Caco-2 (cell line): ENCODE results near the gene GALNT11. TPM values are rescaled to one million over a fixed set of nuclear protein-coding genes. Genes with fewer than 3 reads are reported as not detected.

Experiments used
- BruUV-seq: library from RNA; stranded (reverse); fragments of 400-500 nt; replicated peaks from 2 replicates; lab custom pipeline; 2021; lab: Mats Ljungman, UMichigan
- CTCF ChIA-PET: fragments of 300-600 bp; sonication (Branson Sonifier 250); formaldehyde crosslinking; loops from one replicate; lab custom pipeline; 2022; ENCODE audit warnings: antibody characterized with exemption; lab: Charles Lee
- POLR2A ChIA-PET: fragments of 300-600 bp; sonication (Branson Sonifier 250); formaldehyde crosslinking; loops from one replicate; lab custom pipeline; 2022; ENCODE audit warnings: antibody characterized with exemption; lab: Charles Lee
- DNase-seq, 2 experiments: peaks; one replicate each; pipeline versions ENCODE4 v3.0.0 to v3.0.0-alpha.2; 2020 to 2022
- H3K27me3 ChIP-seq: replicated peaks from 2 replicates; pipeline ENCODE4 v1.6.0; 2011; ENCODE audit warnings: low read length; ENCODE audit not compliant: control insufficient read depth, insufficient read depth
- H3K36me3 ChIP-seq: 2 replicates; pipeline ENCODE4 v1.5.1; 2011; ENCODE audit warnings: low read length; ENCODE audit not compliant: control insufficient read depth, insufficient read depth
- H3K4me1 ChIP-seq: fragments of 250-450 bp; sonication (Bioruptor Pico); 2 replicates; pipeline ENCODE4 v1.5.1; 2020; ENCODE audit warnings: mild to moderate bottlenecking
- H3K4me3 ChIP-seq: 2 replicates; pipeline ENCODE4 v1.5.1; 2011; ENCODE audit warnings: low read depth, mild to moderate bottlenecking, control low read depth, low read length
- H3K9me3 ChIP-seq: fragments of 250-450 bp; sonication (Bioruptor Pico); 2 replicates; pipeline ENCODE4 v1.5.1; 2020; ENCODE audit warnings: mild to moderate bottlenecking, moderate library complexity
- H3K27ac Mint-ChIP-seq: one replicate; pipeline ENCODE4 v1.8.0; 2022; ENCODE audit warnings: mixed read lengths; ENCODE audit not compliant: unreplicated experiment
- H3K27me3 Mint-ChIP-seq: one replicate; pipeline ENCODE4 v1.8.0; 2022; ENCODE audit warnings: mixed read lengths; ENCODE audit not compliant: insufficient read depth, unreplicated experiment
- H3K36me3 Mint-ChIP-seq: one replicate; pipeline ENCODE4 v1.8.0; 2022; ENCODE audit warnings: mild to moderate bottlenecking, mixed read lengths; ENCODE audit not compliant: insufficient read depth, unreplicated experiment
- H3K4me1 Mint-ChIP-seq: one replicate; pipeline ENCODE4 v1.8.0; 2022; ENCODE audit warnings: low read depth, mixed read lengths; ENCODE audit not compliant: unreplicated experiment
- H3K4me3 Mint-ChIP-seq: one replicate; pipeline ENCODE4 v1.8.0; 2022; ENCODE audit warnings: mild to moderate bottlenecking, moderate library complexity, mixed read lengths; ENCODE audit not compliant: unreplicated experiment
- H3K9me3 Mint-ChIP-seq: one replicate; pipeline ENCODE4 v1.8.0; 2022; ENCODE audit warnings: mixed read lengths; ENCODE audit not compliant: unreplicated experiment
- CTCF ChIP-seq, 2 experiments: fragments of 200-600 bp in 1 of 2; IDR thresholded peaks; 1 replicate in 1 of 2; 2 replicates in 1 of 2; pipeline versions ENCODE4 v1.5.1 to v1.8.0; 2011 to 2022; ENCODE audit warnings: antibody characterized with exemption in 1 of 2, control low read depth in 1 of 2, inconsistent platforms in 1 of 2, low read depth in 1 of 2, low read length in 1 of 2, mild to moderate bottlenecking in 1 of 2, moderate library complexity in 1 of 2; ENCODE audit not compliant: insufficient read depth in 1 of 2, severe bottlenecking in 1 of 2, unreplicated experiment in 1 of 2
- intact Hi-C: fragments of 100-400 bp; cut with micrococcal nuclease; formaldehyde crosslinking; loops from one replicate; pipeline ENCODE4 v1.10.0; 2022; ENCODE audit not compliant: unreplicated experiment
- total RNA-seq: library from RNA; stranded (reverse); gene quantifications from 2 replicates; pipeline ENCODE4 v1.2.3, GENCODE V29; 2022

GALNT11 gene
- total RNA-seq, 1 experiment from 2014 or later, result 34.9 TPM

DNA sequence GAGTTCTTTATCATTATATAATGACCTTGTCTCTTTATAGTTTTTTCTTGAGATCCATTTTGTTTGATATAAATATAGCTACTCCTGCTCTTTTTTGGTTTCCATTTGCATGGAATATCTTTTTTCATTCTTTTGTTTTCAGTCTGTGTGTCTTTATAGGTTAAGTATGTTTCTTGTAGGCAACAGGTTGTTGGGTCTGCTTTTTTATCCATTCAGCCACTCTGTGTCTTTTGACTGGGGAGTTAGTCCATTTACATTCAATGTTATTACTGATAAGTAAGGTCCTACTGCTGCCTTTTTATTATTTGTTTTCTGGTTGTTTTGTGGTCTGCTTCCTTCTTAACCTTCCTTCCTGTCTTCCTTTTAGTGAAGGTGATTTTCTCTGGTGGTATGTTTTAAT, 21.1 kb downstream of the GALNT11 start:
- DNase-seq, result no peak
- H3K27me3 ChIP-seq, result no peaks in the 10 kb centered on the region
- H3K27me3 Mint-ChIP-seq, result no peaks in the 10 kb centered on the region
- ChIA-PET CTCF (no interaction called here), POLR2A (no interaction called here)
- no peaks in the 10 kb centered on the region; the same call in 1 of the 2 replicates for H3K36me3 ChIP-seq
- no peaks in the 10 kb centered on the region for H3K4me1 ChIP-seq
- BruUV-seq, result no TSS peak
- H3K4me3 Mint-ChIP-seq, result no peak overlapping the region
- H3K27ac Mint-ChIP-seq, result no peak overlapping the region
- H3K9me3 ChIP-seq, result peaks cover 7% of the 10 kb centered on the region; the same call in 1 of the 2 replicates
- H3K36me3 Mint-ChIP-seq, result no peaks in the 10 kb centered on the region
- intact Hi-C loops, result no loop called here
- no peak for TF ChIP-seq CTCF (IDR thresholded peaks at IDR 0.05; ENCODE audit: insufficient read depth in 1 of 2, low read depth in 1 of 2, low read length in 1 of 2, severe bottlenecking in 1 of 2, unreplicated experiment in 1 of 2)
- H3K9me3 Mint-ChIP-seq, result peaks cover 35% of the 10 kb centered on the region
- H3K4me3 ChIP-seq, result no peak overlapping the region
- H3K4me1 Mint-ChIP-seq, result no peaks in the 10 kb centered on the region

DNA sequence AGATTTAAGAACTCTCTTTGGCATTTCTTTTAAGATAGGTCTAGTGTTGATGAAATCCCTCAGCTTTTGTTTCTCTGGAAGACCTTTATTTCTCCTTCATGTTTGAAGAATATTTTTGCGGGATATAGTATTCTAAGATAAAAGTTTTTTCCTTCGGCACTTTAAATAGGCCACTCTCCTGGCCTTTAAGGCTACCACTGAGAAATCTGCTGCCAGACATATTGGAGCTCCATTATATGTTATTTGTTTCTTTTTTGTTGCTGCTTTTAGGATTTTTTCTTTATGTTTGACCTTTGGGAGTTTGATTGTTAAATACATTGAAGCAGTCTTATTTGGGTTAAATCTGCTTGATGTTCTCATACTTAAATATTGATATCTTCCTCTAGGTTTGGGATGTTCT, 22.6 kb downstream of the GALNT11 start:
- Histone ChIP-seq H3K4me3 (no peak overlapping the region), H3K9me3 (peaks cover 7% of the 10 kb centered on the region; the same call in 1 of the 2 replicates), H3K36me3 (no peaks in the 10 kb centered on the region; the same call in 1 of the 2 replicates), H3K27me3 (no peaks in the 10 kb centered on the region), H3K4me1 (peaks cover 6% of the 10 kb centered on the region)
- Mint-ChIP-seq H3K4me3 (no peak overlapping the region), H3K36me3 (no peaks in the 10 kb centered on the region), H3K27ac (no peak overlapping the region), H3K9me3 (peaks cover 33% of the 10 kb centered on the region), H3K27me3 (no peaks in the 10 kb centered on the region), H3K4me1 (peaks cover 8% of the 10 kb centered on the region)
- intact Hi-C loops, result no loop called here
- ChIA-PET CTCF (no interaction called here), POLR2A (no interaction called here)
- DNase-seq, result no peak
- no peak for TF ChIP-seq CTCF (IDR thresholded peaks at IDR 0.05; ENCODE audit: insufficient read depth in 1 of 2, low read depth in 1 of 2, low read length in 1 of 2, severe bottlenecking in 1 of 2, unreplicated experiment in 1 of 2)
- BruUV-seq, result no TSS peak

- Histone ChIP-seq H3K36me3 (no peaks in the 10 kb centered on the region; the same call in 1 of the 2 replicates), H3K4me1 (peaks cover 25% of the 10 kb centered on the region), H3K27me3 (no peaks in the 10 kb centered on the region), H3K9me3 (no peaks in the 10 kb centered on the region), H3K4me3 (no peak overlapping the region)
- CTCF ChIA-PET, result no interaction called here
- Mint-ChIP-seq H3K27me3 (no peaks in the 10 kb centered on the region), H3K36me3 (no peaks in the 10 kb centered on the region), H3K9me3 (peaks cover 24% of the 10 kb centered on the region), H3K4me1 (peaks cover 18% of the 10 kb centered on the region), H3K4me3 (no peak overlapping the region), H3K27ac (no peak overlapping the region)
- no peak for TF ChIP-seq CTCF (IDR thresholded peaks at IDR 0.05; ENCODE audit: insufficient read depth in 1 of 2, low read depth in 1 of 2, low read length in 1 of 2, severe bottlenecking in 1 of 2, unreplicated experiment in 1 of 2)
- POLR2A ChIA-PET, result no interaction called here
- intact Hi-C loops, result no loop called here
- BruUV-seq, result no TSS peak
- DNase-seq, result no peak
These were observed 25.1 kb downstream of the GALNT11 start for GRCh38 chr7:152050547-152050971.
